H1 (cell line): ENCODE results near the gene WDR45.

Source experiments
- CHD1 ChIP-seq: IDR thresholded peaks from 2 replicates; pipeline ENCODE4 v1.6.1; 2012; ENCODE audit warnings: low read depth, low read length, improper control_type of control experiment
- SP1 ChIP-seq: IDR thresholded peaks from 2 replicates; pipeline ENCODE4 v1.6.1; 2011; ENCODE audit warnings: low read depth, low read length
- TF ChIP-seq, protein P1 (sequence below): IDR thresholded peaks from 2 replicates; pipeline ENCODE4 v1.6.1; 2012; ENCODE audit warnings: inconsistent platforms

DNA sequence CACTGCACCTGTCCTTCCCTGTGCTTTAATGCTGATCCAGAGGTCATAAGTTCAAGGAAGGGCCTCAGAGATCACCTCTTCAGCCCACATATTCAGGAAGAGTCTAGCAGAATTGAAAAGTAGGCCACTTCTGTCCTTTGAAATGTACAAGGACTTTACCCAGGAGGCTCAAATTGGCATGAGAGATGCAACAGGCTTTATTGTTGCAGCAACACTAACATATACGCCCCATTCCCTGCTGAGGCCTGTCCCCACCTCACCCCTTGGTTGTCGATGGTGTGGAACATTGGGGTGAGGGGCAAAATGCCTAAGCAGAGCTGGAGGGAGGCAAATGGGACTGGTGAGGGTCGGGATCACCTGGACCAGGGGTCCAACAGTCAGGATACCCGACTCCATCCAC is 8.7 kb downstream of the WDR45 start:
- TF ChIP-seq SP1 (no peak), CHD1 (no peak)
- TF ChIP-seq, protein P1, sequence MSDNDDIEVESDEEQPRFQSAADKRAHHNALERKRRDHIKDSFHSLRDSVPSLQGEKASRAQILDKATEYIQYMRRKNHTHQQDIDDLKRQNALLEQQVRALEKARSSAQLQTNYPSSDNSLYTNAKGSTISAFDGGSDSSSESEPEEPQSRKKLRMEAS, result no peak
